HepG2 (cell line): ENCODE measurements around the gene GNA15.

ENCODE experiments used
- ARID4A ChIP-seq: sonication (generic); formaldehyde crosslinking; IDR thresholded peaks from 2 replicates; pipeline ENCODE4 v1.5.0; 2020; ENCODE audit warnings: mild to moderate bottlenecking, missing genetic modification reagents, borderline replicate concordance
- POLR2AphosphoS5 ChIP-seq: IDR thresholded peaks from 2 replicates; pipeline ENCODE4 v1.6.1; 2012; ENCODE audit warnings: low read depth, low read length

- TF ChIP-seq ARID4A (CRISPR knock-in tag) (no peak), POLR2AphosphoS5 (no peak)
These were observed 4.7 kb upstream of the GNA15 start for GRCh38 chr19:3131168-3131567.
